Hepatocyte (in vitro differentiated cells): ENCODE data around the gene CD9. TPM values are rescaled to one million over a fixed set of nuclear protein-coding genes. Genes with fewer than 3 reads are reported as not detected.

ENCODE experiments used
- DNase-seq: peaks from one replicate; pipeline ENCODE4 v3.0.0-alpha.2; 2016; ENCODE audit warnings: low spot score
- H2AFZ ChIP-seq: fragments of 200-600 bp; sonication (generic); 2 replicates; pipeline ENCODE4 v1.6.0; 2016; ENCODE audit warnings: antibody characterized with exemption, mild to moderate bottlenecking
- H3K27ac ChIP-seq: fragments of 200-600 bp; sonication (generic); 2 replicates; pipeline ENCODE4 v1.5.1; 2016; ENCODE audit warnings: mild to moderate bottlenecking
- H3K27me3 ChIP-seq: fragments of 200-600 bp; sonication (generic); 2 replicates; pipeline ENCODE4 v1.6.1; 2016
- H3K36me3 ChIP-seq: fragments of 200-600 bp; sonication (generic); replicated peaks from 2 replicates; pipeline ENCODE4 v1.5.1; 2016; ENCODE audit warnings: low read depth; ENCODE audit not compliant: insufficient read depth
- H3K4me1 ChIP-seq: fragments of 200-600 bp; sonication (generic); 2 replicates; pipeline ENCODE4 v1.5.1; 2016; ENCODE audit warnings: mild to moderate bottlenecking, moderate library complexity; ENCODE audit not compliant: insufficient read depth
- H3K4me2 ChIP-seq: fragments of 200-600 bp; sonication (generic); 2 replicates; pipeline ENCODE4 v1.6.0; 2016
- H3K4me3 ChIP-seq: fragments of 200-600 bp; sonication (generic); 2 replicates; pipeline ENCODE4 v1.5.1; 2016; ENCODE audit warnings: mild to moderate bottlenecking
- H3K79me2 ChIP-seq: fragments of 200-600 bp; sonication (generic); 2 replicates; pipeline ENCODE4 v1.6.0; 2017; ENCODE audit warnings: mild to moderate bottlenecking
- H3K9me2 ChIP-seq: fragments of 200-600 bp; sonication (generic); replicated peaks from 2 replicates; pipeline ENCODE4 v1.6.0; 2017; ENCODE audit warnings: mild to moderate bottlenecking; ENCODE audit not compliant: insufficient read depth
- H3K9me3 ChIP-seq: fragments of 200-600 bp; sonication (generic); 2 replicates; pipeline ENCODE4 v1.5.1; 2016; ENCODE audit warnings: low read depth, mild to moderate bottlenecking
- H4K20me1 ChIP-seq: fragments of 200-600 bp; sonication (generic); 2 replicates; pipeline ENCODE4 v1.6.0; 2016; ENCODE audit warnings: mild to moderate bottlenecking; ENCODE audit not compliant: insufficient read depth, poor library complexity, severe bottlenecking
- EZH2 ChIP-seq: fragments of 200-600 bp; sonication (generic); IDR thresholded peaks from 2 replicates; pipeline ENCODE4 v1.6.1; 2016; ENCODE audit warnings: antibody characterized with exemption, mild to moderate bottlenecking, borderline replicate concordance
- EZH2phosphoT487 ChIP-seq: fragments of 200-600 bp; sonication (generic); IDR thresholded peaks from one replicate; pipeline ENCODE4 v1.6.1; 2018; ENCODE audit warnings: antibody characterized with exemption, mild to moderate bottlenecking, low read depth, moderate library complexity; ENCODE audit not compliant: unreplicated experiment, severe bottlenecking
- WGBS: methylation state at CpG from one replicate; pipeline ENCODE4 v1.1.6; 2016; ENCODE audit warnings: low lambda C conversion rate; ENCODE audit errors: missing lambda C conversion rate; 5-methylcytosine and 5-hydroxymethylcytosine counted together
- polyA plus RNA-seq: library from polyadenylated mRNA; unstranded; fragments of >200 nt; fragmentation: Nextera tagmentation; extraction: Ambion mirVana; gene quantifications from 2 replicates; pipeline ENCODE4 v1.2.1, GENCODE V29; 2016
- total RNA-seq: library from RNA; depleted of rRNA; stranded (reverse); fragments of >200 nt; gene quantifications from 2 replicates; pipeline ENCODE4 v1.2.3, GENCODE V29; 2014
- TF ChIP-seq, protein P1 (sequence below): fragments of 200-600 bp; sonication (generic); IDR thresholded peaks from 2 replicates; pipeline ENCODE4 v1.5.1; 2016; ENCODE audit warnings: antibody characterized with exemption, mild to moderate bottlenecking; ENCODE audit not compliant: poor library complexity

Gene CD9
- total and polyA plus RNA-seq, 2 experiments from 2014 or later: 117 to 188 TPM

DNA sequence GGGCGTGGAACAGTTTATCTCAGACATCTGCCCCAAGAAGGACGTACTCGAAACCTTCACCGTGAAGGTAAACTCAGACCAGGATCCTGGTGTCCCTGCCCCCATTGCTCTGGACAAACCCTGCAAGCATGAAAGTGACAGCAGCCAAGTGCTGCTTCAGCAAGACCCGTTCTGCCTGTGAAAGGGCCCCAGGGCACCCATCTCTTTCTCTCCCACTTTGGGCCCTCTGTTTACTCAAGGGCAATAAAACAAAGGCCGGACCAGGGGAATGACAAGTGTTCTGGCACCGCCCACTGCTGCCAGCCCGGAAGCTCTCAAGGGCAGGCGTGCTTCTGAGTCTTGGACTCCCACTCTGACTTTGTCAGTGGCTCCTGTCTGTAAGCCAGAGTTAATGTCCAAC, 35.3 kb downstream of the CD9 start:
- Histone ChIP-seq H3K27ac (peak overlapping the region; percentile 88), H3K79me2 (peaks cover 9% of the 10 kb centered on the region), H3K4me1 (peaks cover 38% of the 10 kb centered on the region), H2AFZ (no peak overlapping the region), H3K36me3 (no peaks in the 10 kb centered on the region), H4K20me1 (no peaks in the 10 kb centered on the region), H3K27me3 (no peaks in the 10 kb centered on the region), H3K9me2 (no peaks in the 10 kb centered on the region), H3K4me3 (no peak overlapping the region), H3K4me2 (peak overlapping the region; percentile 37), H3K9me3 (no peaks in the 10 kb centered on the region)
- peak; percentile 87 for DNase-seq
- 27% methylated on average over 9 of the region's 9 CpGs for WGBS
- TF ChIP-seq EZH2phosphoT487 (no peak), EZH2 (no peak)
- TF ChIP-seq, protein P1, sequence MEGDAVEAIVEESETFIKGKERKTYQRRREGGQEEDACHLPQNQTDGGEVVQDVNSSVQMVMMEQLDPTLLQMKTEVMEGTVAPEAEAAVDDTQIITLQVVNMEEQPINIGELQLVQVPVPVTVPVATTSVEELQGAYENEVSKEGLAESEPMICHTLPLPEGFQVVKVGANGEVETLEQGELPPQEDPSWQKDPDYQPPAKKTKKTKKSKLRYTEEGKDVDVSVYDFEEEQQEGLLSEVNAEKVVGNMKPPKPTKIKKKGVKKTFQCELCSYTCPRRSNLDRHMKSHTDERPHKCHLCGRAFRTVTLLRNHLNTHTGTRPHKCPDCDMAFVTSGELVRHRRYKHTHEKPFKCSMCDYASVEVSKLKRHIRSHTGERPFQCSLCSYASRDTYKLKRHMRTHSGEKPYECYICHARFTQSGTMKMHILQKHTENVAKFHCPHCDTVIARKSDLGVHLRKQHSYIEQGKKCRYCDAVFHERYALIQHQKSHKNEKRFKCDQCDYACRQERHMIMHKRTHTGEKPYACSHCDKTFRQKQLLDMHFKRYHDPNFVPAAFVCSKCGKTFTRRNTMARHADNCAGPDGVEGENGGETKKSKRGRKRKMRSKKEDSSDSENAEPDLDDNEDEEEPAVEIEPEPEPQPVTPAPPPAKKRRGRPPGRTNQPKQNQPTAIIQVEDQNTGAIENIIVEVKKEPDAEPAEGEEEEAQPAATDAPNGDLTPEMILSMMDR: no peak

DNA sequence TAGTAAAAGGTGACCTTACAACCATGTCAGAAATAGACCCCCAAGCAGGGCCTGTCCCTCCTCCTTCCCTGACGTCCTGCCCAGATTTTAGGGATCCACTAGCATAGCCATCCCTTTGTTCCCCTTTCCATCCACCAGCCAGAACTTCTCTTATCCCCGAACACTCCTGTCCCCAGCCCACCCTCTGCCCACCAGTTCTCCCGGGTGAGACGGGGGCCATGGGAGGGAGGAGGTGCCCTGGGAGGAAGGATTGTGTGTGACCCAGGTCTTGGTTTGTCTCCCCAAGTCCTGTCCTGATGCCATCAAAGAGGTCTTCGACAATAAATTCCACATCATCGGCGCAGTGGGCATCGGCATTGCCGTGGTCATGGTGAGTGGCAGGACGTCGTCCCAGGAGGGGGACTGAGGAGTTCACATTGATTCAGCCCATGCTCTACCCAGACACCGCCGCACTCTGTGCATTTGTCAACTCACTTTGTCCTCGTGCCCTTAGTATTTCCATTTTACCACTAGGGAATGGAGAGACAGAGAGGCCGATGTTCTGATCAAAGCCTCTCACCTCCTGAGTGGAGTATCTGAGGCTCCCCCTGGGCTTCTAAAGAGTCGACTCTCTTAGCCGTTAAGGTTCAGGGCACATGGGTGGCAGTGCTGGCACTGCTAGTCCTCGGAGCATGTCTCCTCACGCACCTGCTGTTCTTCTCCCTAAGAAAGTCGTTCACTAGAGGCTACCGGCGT, 35.9 kb downstream of the CD9 start:
- no peaks in the 10 kb centered on the region for H3K36me3 ChIP-seq
- H3K27ac ChIP-seq: peak overlapping the region; percentile 88
- no peaks in the 10 kb centered on the region for H4K20me1 ChIP-seq
- no peak overlapping the region for H3K4me2 ChIP-seq
- no peak overlapping the region for H2AFZ ChIP-seq
- no peaks in the 10 kb centered on the region for H3K27me3 ChIP-seq
- no peak for TF ChIP-seq EZH2phosphoT487
- TF ChIP-seq, protein P1: no peak
- no peak for TF ChIP-seq EZH2
- H3K4me3 ChIP-seq: no peak overlapping the region
- no peaks in the 10 kb centered on the region for H3K9me3 ChIP-seq
- H3K4me1 ChIP-seq: peaks cover 32% of the 10 kb centered on the region
- WGBS: 93% methylated on average over 22 of the region's 22 CpGs
- DNase-seq: no peak
- H3K9me2 ChIP-seq: no peaks in the 10 kb centered on the region
- peaks cover 9% of the 10 kb centered on the region for H3K79me2 ChIP-seq

DNA sequence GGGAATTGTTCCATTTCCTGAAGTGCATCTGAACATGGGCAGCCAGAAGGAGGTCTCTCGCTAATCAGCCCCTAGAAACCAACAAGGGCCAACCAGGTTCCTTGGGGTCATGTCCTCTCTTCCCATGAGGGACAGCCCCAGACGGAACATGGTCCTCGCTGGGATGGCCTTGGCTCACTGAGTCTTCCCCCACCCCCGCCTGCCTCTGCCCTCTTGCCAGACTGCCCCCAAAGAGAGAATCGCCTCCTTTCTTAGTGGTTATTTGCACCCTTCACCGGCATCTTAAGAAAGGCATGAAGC, 36.4 kb downstream of the CD9 start:
- H4K20me1 ChIP-seq: no peaks in the 10 kb centered on the region
- H3K4me2 ChIP-seq: no peak overlapping the region
- H2AFZ ChIP-seq: no peak overlapping the region
- H3K4me3 ChIP-seq: no peak overlapping the region
- H3K36me3 ChIP-seq: no peaks in the 10 kb centered on the region
- no peak for DNase-seq
- H3K79me2 ChIP-seq: peaks cover 6% of the 10 kb centered on the region
- H3K27ac ChIP-seq: peak overlapping the region; percentile 88
- no peaks in the 10 kb centered on the region for H3K9me3 ChIP-seq
- no peak for TF ChIP-seq EZH2
- no peak for TF ChIP-seq EZH2phosphoT487
- TF ChIP-seq, protein P1: no peak
- 93% methylated on average over 6 of the region's 6 CpGs for WGBS
- H3K4me1 ChIP-seq: peaks cover 27% of the 10 kb centered on the region
- no peaks in the 10 kb centered on the region for H3K9me2 ChIP-seq
- no peaks in the 10 kb centered on the region for H3K27me3 ChIP-seq
